ENCODE measurements around the gene KRTAP2-3. TPM values are rescaled to one million over a fixed set of nuclear protein-coding genes. Genes with fewer than 3 reads are reported as not detected.
"Not testable (repeated sequence)": the region's sequence is repeated elsewhere in the genome, so short reads cannot be mapped to it uniquely, and the experiment has no call there.

KRTAP2-3 gene
- total RNA-seq, 1 experiment from 2014 or later: not detected

- H3K4me1 Mint-ChIP-seq (ENCODE audit: insufficient read depth, unreplicated experiment): peaks cover 25% of the 10 kb centered on the region
- peak overlapping the region; percentile 21 for H3K27ac Mint-ChIP-seq (ENCODE audit: low read depth, unreplicated experiment)
- BruUV-seq (replicated peaks): no TSS peak
- no peak overlapping the region for H3K4me3 Mint-ChIP-seq (ENCODE audit: unreplicated experiment)
- POLR2A ChIA-PET: interaction anchor here (0.7 kb wide), 2 partner anchors 207 to 484 kb away, joined by 3 to 4 read pairs; no protein-coding TSS in a partner anchor
- no peak for DNase-seq (ENCODE audit: unreplicated experiment)
- no peak for TF ChIP-seq CTCF (IDR thresholded peaks at IDR 0.05; ENCODE audit: unreplicated experiment)
- intact Hi-C loops (cut with micrococcal nuclease): no loop called here
- H3K9me3 Mint-ChIP-seq (ENCODE audit: unreplicated experiment): no peaks in the 10 kb centered on the region
- CTCF ChIA-PET: interaction anchor here (0.6 to 0.8 kb wide), 3 partner anchors 149 to 568 kb away, joined by 3 read pairs; no protein-coding TSS in a partner anchor
- no peaks in the 10 kb centered on the region for H3K36me3 Mint-ChIP-seq (ENCODE audit: insufficient read depth, unreplicated experiment)
- no peaks in the 10 kb centered on the region for H3K27me3 Mint-ChIP-seq (ENCODE audit: insufficient read depth, unreplicated experiment)
Observed at GRCh38 chr17:41058741-41059140, 1.2 kb downstream of the KRTAP2-3 start.

GRCh38 chr17:41057547-41057946 is 2.4 kb downstream of the KRTAP2-3 start:
- ChIA-PET CTCF (no interaction called here), POLR2A (no interaction called here)
- Mint-ChIP-seq H3K4me3 (ENCODE audit: unreplicated experiment) (no peak overlapping the region), H3K27me3 (ENCODE audit: insufficient read depth, unreplicated experiment) (no peaks in the 10 kb centered on the region), H3K36me3 (ENCODE audit: insufficient read depth, unreplicated experiment) (no peaks in the 10 kb centered on the region), H3K4me1 (ENCODE audit: insufficient read depth, unreplicated experiment) (peaks cover 25% of the 10 kb centered on the region), H3K27ac (ENCODE audit: low read depth, unreplicated experiment) (no peak overlapping the region), H3K9me3 (ENCODE audit: unreplicated experiment) (no peaks in the 10 kb centered on the region)
- intact Hi-C loops (cut with micrococcal nuclease): no loop called here
- DNase-seq (ENCODE audit: unreplicated experiment): no peak
- BruUV-seq (replicated peaks): no TSS peak
- TF ChIP-seq CTCF (IDR thresholded peaks at IDR 0.05; ENCODE audit: unreplicated experiment): no peak

GRCh38 chr17:41055130-41055529 is 4.8 kb downstream of the KRTAP2-3 start, which contains the start of gene KRTAP2-2:
KRTAP2-2 (minus strand) TSS chr17:41055230; CDS start chr17:41055211, 19 bp downstream.
- H3K36me3 Mint-ChIP-seq (ENCODE audit: insufficient read depth, unreplicated experiment); intact Hi-C loops (cut with micrococcal nuclease); POLR2A ChIA-PET; BruUV-seq (replicated peaks); H3K27me3 Mint-ChIP-seq (ENCODE audit: insufficient read depth, unreplicated experiment); H3K4me3 Mint-ChIP-seq (ENCODE audit: unreplicated experiment); H3K9me3 Mint-ChIP-seq (ENCODE audit: unreplicated experiment); DNase-seq (ENCODE audit: unreplicated experiment); H3K27ac Mint-ChIP-seq (ENCODE audit: low read depth, unreplicated experiment): not testable (repeated sequence)
- CTCF ChIA-PET: interaction anchor here (0.6 kb wide), 1 partner anchor 115 kb away, joined by 4 read pairs; no protein-coding TSS in a partner anchor
- H3K4me1 Mint-ChIP-seq (ENCODE audit: insufficient read depth, unreplicated experiment): peaks cover 13% of the 10 kb centered on the region

- H3K36me3 Mint-ChIP-seq (ENCODE audit: insufficient read depth, unreplicated experiment); intact Hi-C loops (cut with micrococcal nuclease); H3K9me3 Mint-ChIP-seq (ENCODE audit: unreplicated experiment); DNase-seq (ENCODE audit: unreplicated experiment); H3K27ac Mint-ChIP-seq (ENCODE audit: low read depth, unreplicated experiment); POLR2A ChIA-PET; H3K4me3 Mint-ChIP-seq (ENCODE audit: unreplicated experiment); H3K4me1 Mint-ChIP-seq (ENCODE audit: insufficient read depth, unreplicated experiment); H3K27me3 Mint-ChIP-seq (ENCODE audit: insufficient read depth, unreplicated experiment); CTCF ChIA-PET; BruUV-seq (replicated peaks): not testable (repeated sequence)
Observed at GRCh38 chr17:41054556-41054955, 5.4 kb downstream of the KRTAP2-3 start.

- Mint-ChIP-seq H3K27me3 (ENCODE audit: insufficient read depth, unreplicated experiment) (no peaks in the 10 kb centered on the region), H3K4me3 (ENCODE audit: unreplicated experiment) (no peak overlapping the region), H3K27ac (ENCODE audit: low read depth, unreplicated experiment) (no peak overlapping the region), H3K4me1 (ENCODE audit: insufficient read depth, unreplicated experiment) (peaks cover 4% of the 10 kb centered on the region), H3K9me3 (ENCODE audit: unreplicated experiment) (no peaks in the 10 kb centered on the region), H3K36me3 (ENCODE audit: insufficient read depth, unreplicated experiment) (no peaks in the 10 kb centered on the region)
- ChIA-PET POLR2A (no interaction called here), CTCF (no interaction called here)
- intact Hi-C loops (cut with micrococcal nuclease): no loop called here
- DNase-seq (ENCODE audit: unreplicated experiment): no peak
- no peak for TF ChIP-seq CTCF (IDR thresholded peaks at IDR 0.05; ENCODE audit: unreplicated experiment)
- BruUV-seq (replicated peaks): no TSS peak
Observed at GRCh38 chr17:41054025-41054424, 5.9 kb downstream of the KRTAP2-3 start.
